Panc1 (cell line): ENCODE results near the gene LPP. TPM values are rescaled to one million over a fixed set of nuclear protein-coding genes. Genes with fewer than 3 reads are reported as not detected.

Source experiments
- ATAC-seq: fragments of 200-7000 bp; cut with Tn5 transposase; 2 replicates; pipeline ENCODE4 v1.9.1; 2020; ENCODE audit warnings: mild to moderate bottlenecking, moderate library complexity
- BruUV-seq: library from RNA; stranded (reverse); fragments of 400-500 nt; replicated peaks from 2 replicates; lab custom pipeline; 2021; lab: Mats Ljungman, UMichigan
- CTCF ChIA-PET: fragments of 300-600 bp; sonication (Branson Sonifier 250); formaldehyde crosslinking; loops from one replicate; lab custom pipeline; 2022; ENCODE audit warnings: antibody characterized with exemption; lab: Charles Lee
- POLR2A ChIA-PET: fragments of 300-600 bp; sonication (Branson Sonifier 250); formaldehyde crosslinking; loops from one replicate; lab custom pipeline; 2022; ENCODE audit warnings: antibody characterized with exemption; lab: Charles Lee
- DNase-seq: peaks from one replicate; pipeline ENCODE4 v3.0.0-alpha.2; 2010; ENCODE audit warnings: low read depth, low spot score
- H3K27ac ChIP-seq: 2 replicates; pipeline ENCODE4 v1.5.1; 2011; ENCODE audit warnings: mild to moderate bottlenecking, low read length, inconsistent platforms
- H3K27me3 ChIP-seq: fragments of 200-500 bp; sonication (Bioruptor generic); 2 replicates; pipeline ENCODE4 v1.6.0; 2014; ENCODE audit warnings: low read length, inconsistent platforms; ENCODE audit not compliant: control insufficient read depth, insufficient read depth
- H3K36me3 ChIP-seq: fragments of 200-500 bp; sonication (Bioruptor generic); 2 replicates; pipeline ENCODE4 v1.5.1; 2014; ENCODE audit warnings: inconsistent platforms, mild to moderate bottlenecking, low read length, moderate library complexity; ENCODE audit not compliant: control insufficient read depth, insufficient read depth
- H3K4me1 ChIP-seq: 2 replicates; pipeline ENCODE4 v1.5.1; 2011; ENCODE audit warnings: inconsistent platforms, mild to moderate bottlenecking, low read length, moderate library complexity; ENCODE audit not compliant: control insufficient read depth, insufficient read depth
- H3K4me3 ChIP-seq, 2 experiments: 2 replicates each; pipeline ENCODE4 v1.5.1; 2011 to 2012; ENCODE audit warnings: low read depth in 2 of 2, low read length in 2 of 2, mild to moderate bottlenecking in 2 of 2, inconsistent platforms in 1 of 2, moderate library complexity in 1 of 2
- H3K9me3 ChIP-seq: fragments of 200-500 bp; sonication (Bioruptor generic); 2 replicates; pipeline ENCODE4 v1.5.1; 2014; ENCODE audit warnings: low read depth, mild to moderate bottlenecking, inconsistent platforms, low read length, moderate library complexity; ENCODE audit not compliant: control insufficient read depth, insufficient read depth
- CTCF ChIP-seq: fragments of 450-650 bp; IDR thresholded peaks from 2 replicates; pipeline ENCODE4 v1.5.1; 2017; ENCODE audit warnings: mild to moderate bottlenecking
- POLR2AphosphoS5 ChIP-seq: IDR thresholded peaks from 2 replicates; pipeline ENCODE4 v1.6.1; 2012; ENCODE audit warnings: mild to moderate bottlenecking, low read depth, low read length, moderate library complexity
- REST ChIP-seq, 2 experiments: IDR thresholded peaks; 2 replicates each; pipeline ENCODE4 v1.6.1; 2011 to 2012; ENCODE audit warnings: low read depth in 2 of 2, control low read depth in 1 of 2, low read length in 1 of 2, mild to moderate bottlenecking in 1 of 2, moderate library complexity in 1 of 2; ENCODE audit not compliant: insufficient read depth in 1 of 2
- SIN3A ChIP-seq: IDR thresholded peaks from 2 replicates; pipeline ENCODE4 v1.6.1; 2012; ENCODE audit warnings: low read depth, mild to moderate bottlenecking, low read length, moderate library complexity, borderline replicate concordance; ENCODE audit not compliant: insufficient read depth
- TCF7L2 ChIP-seq: IDR thresholded peaks from 2 replicates; pipeline ENCODE4 v1.6.1; 2011; ENCODE audit warnings: mild to moderate bottlenecking, low read depth, low read length, inconsistent platforms
- in situ Hi-C: cut with HindIII; loops from 2 replicates; pipeline ENCODE4 v1.10.0; 2016; ENCODE audit warnings: low sequenced_read_pairs, low pct_unique_long_range_greater_than_20kb
- intact Hi-C: fragments of 100-400 bp; cut with micrococcal nuclease; formaldehyde crosslinking; loops from one replicate; pipeline ENCODE4 v1.10.0; 2022; ENCODE audit not compliant: unreplicated experiment
- total RNA-seq: library from RNA; stranded (reverse); gene quantifications from one replicate; pipeline ENCODE4 v1.2.1, GENCODE V29; 2021; ENCODE audit not compliant: unreplicated experiment

The LPP gene
- total RNA-seq, 1 experiment from 2014 or later, result 90.0 TPM

- no peak for TF ChIP-seq SIN3A
- TF ChIP-seq CTCF, result no peak
- TF ChIP-seq POLR2AphosphoS5, result no peak
- no peak for TF ChIP-seq REST (IDR thresholded peaks at IDR 0.05; ENCODE audit: insufficient read depth in 1 of 2, low read depth in 2 of 2, low read length in 1 of 2)
- no peak for TF ChIP-seq TCF7L2
- no peak overlapping the region for H3K4me3 ChIP-seq
- no peaks in the 10 kb centered on the region for H3K9me3 ChIP-seq
- BruUV-seq, result no TSS peak
- ChIA-PET POLR2A (interaction anchor here (0.6 kb wide), 1 partner anchor 762 kb away, joined by 15 read pairs; no protein-coding TSS in a partner anchor), CTCF (no interaction called here)
- H3K27ac ChIP-seq, result no peak overlapping the region
- DNase-seq (no peak), ATAC-seq (no peak)
- in situ Hi-C loops, result no loop called here
- H3K27me3 ChIP-seq, result no peaks in the 10 kb centered on the region
- H3K36me3 ChIP-seq, result no peaks in the 10 kb centered on the region
- intact Hi-C loops, result no loop called here
- peaks cover 6% of the 10 kb centered on the region; the same call in 1 of the 2 replicates for H3K4me1 ChIP-seq
These were observed 519.8 kb downstream of the LPP start for GRCh38 chr3:188673646-188674186.

GRCh38 chr3:188674595-188674994, 520.6 kb downstream of the LPP start:
- TF ChIP-seq TCF7L2 (no peak), SIN3A (no peak), CTCF (no peak), REST (IDR thresholded peaks at IDR 0.05; ENCODE audit: insufficient read depth in 1 of 2, low read depth in 2 of 2, low read length in 1 of 2) (no peak), POLR2AphosphoS5 (no peak)
- Histone ChIP-seq H3K27me3 (no peaks in the 10 kb centered on the region), H3K4me3 (no peak overlapping the region), H3K36me3 (no peaks in the 10 kb centered on the region), H3K4me1 (peaks cover 6% of the 10 kb centered on the region; the same call in 1 of the 2 replicates), H3K27ac (no peak overlapping the region), H3K9me3 (no peaks in the 10 kb centered on the region)
- in situ Hi-C loops, result no loop called here
- ATAC-seq, result no peak
- BruUV-seq, result no TSS peak
- CTCF ChIA-PET, result no interaction called here
- POLR2A ChIA-PET, result no interaction called here
- no peak for DNase-seq
- intact Hi-C loops, result no loop called here
